ENCODE data around the gene CCNB1. TPM values are rescaled to one million over a fixed set of nuclear protein-coding genes. Genes with fewer than 3 reads are reported as not detected.

CCNB1 gene
- total RNA-seq (2014; rRNA removed; shearing (Covaris generic)), result 149 and 179 TPM in 2 replicates

DNA sequence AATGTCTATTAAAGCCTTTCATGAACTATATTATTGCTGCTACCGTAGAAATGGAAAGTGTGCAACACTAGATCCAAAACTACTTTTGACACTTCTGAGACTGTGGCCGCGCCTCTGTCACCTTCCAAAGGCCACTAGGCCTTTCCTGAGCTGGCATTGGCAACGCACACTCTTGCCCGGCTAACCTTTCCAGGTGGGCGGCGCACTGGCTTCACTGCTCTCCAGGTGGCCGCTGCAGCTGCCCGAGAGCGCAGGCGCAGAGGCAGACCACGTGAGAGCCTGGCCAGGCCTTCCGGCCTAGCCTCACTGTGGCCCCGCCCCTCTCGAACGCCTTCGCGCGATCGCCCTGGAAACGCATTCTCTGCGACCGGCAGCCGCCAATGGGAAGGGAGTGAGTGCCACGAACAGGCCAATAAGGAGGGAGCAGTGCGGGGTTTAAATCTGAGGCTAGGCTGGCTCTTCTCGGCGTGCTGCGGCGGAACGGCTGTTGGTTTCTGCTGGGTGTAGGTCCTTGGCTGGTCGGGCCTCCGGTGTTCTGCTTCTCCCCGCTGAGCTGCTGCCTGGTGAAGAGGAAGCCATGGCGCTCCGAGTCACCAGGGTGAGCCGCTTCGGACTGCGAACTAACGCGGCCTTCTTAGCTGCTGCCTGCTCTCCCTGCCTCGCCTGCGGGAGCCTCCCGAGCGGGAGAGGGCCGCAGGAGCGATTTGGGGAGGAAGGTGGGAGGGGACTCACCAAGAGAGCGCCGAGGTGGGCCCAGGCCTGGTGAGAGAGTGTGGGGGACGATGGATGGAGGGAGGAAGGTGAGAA lies at the start of gene CCNB1:
Gene CCNB1 (plus strand): TSS at position 465 of the 807 bp plus-strand sequence. CDS start 113 bp downstream, at position 578.

DNA sequence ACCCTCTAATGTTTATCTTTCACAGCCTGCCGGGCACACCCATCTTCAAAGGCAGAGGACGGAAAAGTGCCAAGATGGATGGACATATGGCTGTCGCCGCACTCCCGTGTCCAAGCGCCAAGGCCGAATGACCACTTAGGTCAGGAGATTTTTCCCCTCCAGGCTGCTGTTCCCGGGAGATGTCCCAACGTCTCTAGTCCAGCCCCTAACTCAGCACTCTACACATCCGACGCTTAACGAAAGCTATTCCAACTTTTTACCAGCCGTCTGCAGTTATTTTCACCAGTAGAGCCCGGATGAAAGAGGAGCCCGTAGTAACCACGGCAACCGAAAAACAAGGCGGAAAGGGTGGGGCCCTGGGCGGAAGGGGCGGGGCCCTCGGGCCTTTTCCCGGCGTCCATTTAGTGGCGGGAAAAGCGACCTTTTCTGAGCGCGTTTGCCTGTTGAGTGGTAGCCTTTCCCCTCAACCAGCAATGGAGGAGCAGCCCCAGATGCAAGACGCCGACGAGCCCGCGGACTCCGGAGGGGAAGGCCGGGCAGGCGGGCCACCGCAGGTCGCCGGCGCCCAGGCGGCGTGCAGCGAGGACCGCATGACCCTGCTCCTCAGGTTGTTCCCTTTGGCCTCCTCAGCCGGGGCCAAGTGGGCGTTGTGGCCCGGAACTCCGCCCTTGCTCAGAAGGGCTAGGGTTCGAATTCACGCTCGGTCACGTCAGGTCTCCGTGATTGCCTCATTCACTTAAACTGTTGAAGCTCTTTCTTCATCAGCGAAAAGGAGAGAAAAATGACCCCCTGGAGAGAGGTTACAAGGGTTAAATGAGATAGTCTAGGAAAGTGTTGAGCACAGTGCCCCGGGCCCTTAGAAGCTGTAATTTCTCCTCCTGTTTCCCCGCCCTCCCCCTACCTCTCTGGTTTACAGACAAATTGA lies 22.5 kb downstream of the CCNB1 start, which contains the start of gene CENPH:
Gene CENPH (plus strand): TSS at position 422 of the 925 bp plus-strand sequence. CDS start 52 bp downstream, at position 474.

Small RNAs within 50 kb of the gene (small RNA-seq; reads per million reads assigned to genes)
- not detected for gene SNORA50D

Other genes with a start within 250 kb of the CCNB1 start
- gene SLC30A5, start 73.1 kb upstream of the CCNB1 start, total RNA-seq (2014; rRNA removed; shearing (Covaris generic)), result 42.9 and 69.1 TPM in 2 replicates
- gene CENPH, start 22.4 kb downstream of the CCNB1 start, total RNA-seq (2014; rRNA removed; shearing (Covaris generic)), result 79.0 and 80.6 TPM in 2 replicates
- 53.7 and 65.3 TPM in 2 replicates for gene CDK7, start 67.7 kb downstream of the CCNB1 start, total RNA-seq (2014; rRNA removed; shearing (Covaris generic))
- gene CCDC125, start 165.7 kb downstream of the CCNB1 start, total RNA-seq (2014; rRNA removed; shearing (Covaris generic)), result 5.7 and 6.9 TPM in 2 replicates
- gene AK6, start 202.4 kb downstream of the CCNB1 start, total RNA-seq (2014; rRNA removed; shearing (Covaris generic)), result 44.2 and 79.7 TPM in 2 replicates
- 111 and 141 TPM in 2 replicates for gene TAF9, start 202.4 kb downstream of the CCNB1 start, total RNA-seq (2014; rRNA removed; shearing (Covaris generic))
- 17.7 and 25.7 TPM in 2 replicates for gene RAD17, start 202.7 kb downstream of the CCNB1 start, total RNA-seq (2014; rRNA removed; shearing (Covaris generic))
- gene MARVELD2, start 248.0 kb downstream of the CCNB1 start, total RNA-seq (2014; rRNA removed; shearing (Covaris generic)), result 0.08 and 0.13 TPM in 2 replicates

All from A375 (cell line).